GM12878 (cell line): Measurements from ENCODE around the gene NDUFAF5. TPM values are rescaled to one million over a fixed set of nuclear protein-coding genes. Genes with fewer than 3 reads are reported as not detected.

Source experiments
- ATAC-seq: fragments of 200-7000 bp; cut with Tn5 transposase; 3 replicates; pipeline ENCODE4 v1.9.1; 2020; ENCODE audit warnings: mild to moderate bottlenecking, moderate library complexity
- BruUV-seq: library from RNA; stranded (reverse); fragments of 400-500 nt; replicated peaks from 2 replicates; lab custom pipeline; 2021; lab: Mats Ljungman, UMichigan
- CTCF ChIA-PET: fragments of 300-600 bp; sonication (Branson Sonifier 250); formaldehyde crosslinking; extraction: SDS; loops from one replicate; lab custom pipeline; 2021; ENCODE audit warnings: inconsistent platforms; lab: Yijun Ruan, JAX
- POLR2A ChIA-PET: fragments of 350-600 bp; formaldehyde crosslinking; extraction: SDS; loops from one replicate; lab custom pipeline; 2021; ENCODE audit warnings: inconsistent platforms; lab: Charles Lee
- RAD21 ChIA-PET: fragments of 300-600 bp; sonication (Branson Sonifier 250); formaldehyde crosslinking; loops from one replicate; lab custom pipeline; 2023; ENCODE audit warnings: antibody characterized with exemption; ENCODE audit not compliant: unreplicated experiment; lab: Charles Lee
- SMC1A ChIA-PET: fragments of 300-600 bp; sonication (Branson Sonifier 250); formaldehyde crosslinking; loops from one replicate; lab custom pipeline; 2023; ENCODE audit not compliant: unreplicated experiment, uncharacterized antibody; lab: Charles Lee
- DNase-seq: peaks from one replicate; pipeline ENCODE4 v3.0.0-alpha.2; 2011; ENCODE audit warnings: low read depth, low spot score
- FAIRE-seq: peaks from 3 replicates; lab custom pipeline; 2011; peaks lifted over from hg19 to GRCh38; lab: Jason Lieb, UNC
- H2AFZ ChIP-seq: 2 replicates; pipeline ENCODE4 v1.6.0; 2011; ENCODE audit warnings: low read depth, low read length, control low read depth; ENCODE audit not compliant: control insufficient read depth
- H3K27ac ChIP-seq: 2 replicates; pipeline ENCODE4 v1.5.1; 2011; ENCODE audit warnings: control low read depth; ENCODE audit not compliant: control insufficient read depth, insufficient read depth
- H3K27me3 ChIP-seq, 2 experiments: replicated peaks in 1 of 2; 2 replicates each; pipeline versions ENCODE4 v1.6.0 to v1.6.1; 2011; ENCODE audit warnings: low read length in 1 of 2; ENCODE audit not compliant: control insufficient read depth in 2 of 2, insufficient read depth in 2 of 2
- H3K36me3 ChIP-seq, 2 experiments: 2 replicates each; pipeline ENCODE4 v1.5.1; 2011; ENCODE audit warnings: low read length in 1 of 2; ENCODE audit not compliant: control insufficient read depth in 2 of 2, insufficient read depth in 2 of 2
- H3K4me1 ChIP-seq: 2 replicates; pipeline ENCODE4 v1.6.1; 2011; ENCODE audit warnings: mild to moderate bottlenecking, low read length, moderate library complexity, mixed read lengths; ENCODE audit not compliant: control insufficient read depth, insufficient read depth
- H3K4me2 ChIP-seq: 2 replicates; pipeline ENCODE4 v1.6.0; 2011; ENCODE audit warnings: control low read depth; ENCODE audit not compliant: control insufficient read depth, insufficient read depth
- H3K4me3 ChIP-seq: fragments of 200-600 bp; sonication (generic); 2 replicates; pipeline ENCODE4 v1.5.1; 2016
- H3K79me2 ChIP-seq: 2 replicates; pipeline ENCODE4 v1.6.0; 2011; ENCODE audit warnings: low read length; ENCODE audit not compliant: control insufficient read depth, insufficient read depth
- H3K9ac ChIP-seq: 2 replicates; pipeline ENCODE4 v1.8.0; 2011; ENCODE audit warnings: low read length, control low read depth, mixed read lengths; ENCODE audit not compliant: control insufficient read depth, insufficient read depth
- H3K9me3 ChIP-seq: replicated peaks from 3 replicates; pipeline ENCODE4 v1.5.1; 2011; ENCODE audit warnings: mild to moderate bottlenecking, low read length; ENCODE audit not compliant: control insufficient read depth, insufficient read depth
- H4K20me1 ChIP-seq: 2 replicates; pipeline ENCODE4 v1.6.0; 2011; ENCODE audit not compliant: control insufficient read depth, insufficient read depth
- FOXM1 ChIP-seq: IDR thresholded peaks from 2 replicates; pipeline ENCODE4 v1.6.1; 2012; ENCODE audit warnings: low read depth, mild to moderate bottlenecking, inconsistent platforms, low read length, moderate library complexity
- KAT2A ChIP-seq: conservative IDR thresholded peaks from 2 replicates; pipeline ENCODE4 v1.6.1; 2011; ENCODE audit warnings: low read depth, low read length; ENCODE audit not compliant: control insufficient read depth
- RAD51 ChIP-seq: fragments of 450-650 bp; IDR thresholded peaks from 2 replicates; pipeline ENCODE4 v1.6.1; 2016; ENCODE audit warnings: moderate library complexity, mild to moderate bottlenecking, inconsistent platforms
- RB1 ChIP-seq: fragments of 450-650 bp; formaldehyde crosslinking; IDR thresholded peaks from 2 replicates; pipeline ENCODE4 v1.6.1; 2017; ENCODE audit warnings: mild to moderate bottlenecking, borderline replicate concordance
- SMARCA5 ChIP-seq: fragments of 450-650 bp; IDR thresholded peaks from 2 replicates; pipeline ENCODE4 v1.6.1; 2017; ENCODE audit warnings: mild to moderate bottlenecking
- SPI1 ChIP-seq: IDR thresholded peaks from 2 replicates; pipeline ENCODE4 v1.6.1; 2011; ENCODE audit warnings: low read depth, mild to moderate bottlenecking, low read length, moderate library complexity, borderline replicate concordance; ENCODE audit not compliant: insufficient read depth
- WGBS: methylation state at CpG from one replicate; pipeline ENCODE4 v1.1.6; 2016; ENCODE audit warnings: low lambda C conversion rate; ENCODE audit not compliant: insufficient replicate concordance, insufficient coverage; ENCODE audit errors: missing lambda C conversion rate; 5-methylcytosine and 5-hydroxymethylcytosine counted together
- in situ Hi-C: fragments of 300-500 bp; cut with MboI; formaldehyde crosslinking; loops from 9 replicates; pipeline ENCODE4 v1.14.3; 2018; ENCODE audit warnings: mixed read lengths
- intact Hi-C: fragments of 100-400 bp; cut with micrococcal nuclease; formaldehyde crosslinking; loops from one replicate; pipeline ENCODE4 v1.14.2; 2022; ENCODE audit not compliant: unreplicated experiment
- polyA plus RNA-seq, 11 experiments: library from polyadenylated mRNA; depleted of rRNA in 4 of 11; unstranded in 6 of 11; stranded (reverse) in 5 of 11; fragments of >200 nt; fragmentation: Nextera tagmentation in 4 of 11; fragmentation: Illumina TruSeq in 1 of 11; extraction: Ambion mirVana in 4 of 11; extraction: Trizol in 1 of 11; gene quantifications; 1 replicate in 1 of 11; 2 replicates in 10 of 11; pipeline versions ENCODE4 v1.2.1 to v1.2.3, GENCODE V29; 2011 to 2016; ENCODE audit warnings: inconsistent platforms in 2 of 11, missing spikeins in 2 of 11, low read depth in 1 of 11
- total RNA-seq, 4 experiments: library from RNA; depleted of rRNA in 3 of 4; stranded (reverse); fragments of >200 nt in 3 of 4; fragmentation: Illumina TruSeq in 1 of 4; extraction: Trizol in 1 of 4; gene quantifications; 2 replicates each; pipeline versions ENCODE4 v1.2.1 to v1.2.3, GENCODE V29; 2013 to 2021
- TF ChIP-seq, protein P1 (sequence below): fragments of 450-650 bp; IDR thresholded peaks from 2 replicates; pipeline ENCODE4 v1.6.1; 2017; ENCODE audit warnings: mild to moderate bottlenecking, low read depth, inconsistent platforms; ENCODE audit not compliant: poor library complexity, severe bottlenecking
- TF ChIP-seq, protein P2 (sequence below): fragments of 450-650 bp; formaldehyde crosslinking; IDR thresholded peaks from 2 replicates; pipeline ENCODE4 v1.4.0; 2020; ENCODE audit warnings: mild to moderate bottlenecking, moderate library complexity
- TF ChIP-seq, protein P3 (sequence below): IDR thresholded peaks from 2 replicates; pipeline ENCODE4 v1.6.1; 2012; ENCODE audit warnings: low read depth, low read length, improper control_type of control experiment

Gene NDUFAF5
- total and polyA plus RNA-seq, 10 of the 15 experiments (the other 5 are each of a cell fraction or from before 2014, with no cell fraction given): 15.6 to 36.9 (median 28.0) TPM

DNA sequence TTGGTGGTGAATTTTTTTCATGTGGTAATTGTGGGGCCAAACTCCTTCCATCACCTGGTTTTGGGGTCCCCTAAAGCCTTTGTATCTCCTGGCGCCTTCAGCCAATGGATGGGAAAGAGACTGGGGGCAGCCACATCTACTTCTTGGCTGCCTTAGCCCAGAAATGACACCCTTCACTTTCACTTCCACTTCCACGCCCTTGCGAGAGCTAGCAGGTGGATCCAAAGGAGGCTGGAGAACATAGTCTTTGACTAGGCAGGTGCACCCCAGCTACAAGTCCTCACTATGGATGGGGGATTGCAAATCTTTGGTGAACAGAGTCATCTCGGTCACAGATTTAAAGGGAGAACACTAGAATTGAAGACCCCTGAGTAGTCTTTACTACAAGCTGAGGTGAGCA is 70.8 kb downstream of the NDUFAF5 start:
- WGBS: 38% methylated on average over 4 of the region's 4 CpGs
- Histone ChIP-seq H3K9me3 (no peaks in the 10 kb centered on the region), H3K27me3 (no peaks in the 10 kb centered on the region), H3K4me2 (no peak overlapping the region), H2AFZ (no peak overlapping the region), H4K20me1 (no peaks in the 10 kb centered on the region), H3K4me3 (no peak overlapping the region), H3K27ac (no peak overlapping the region), H3K4me1 (no peaks in the 10 kb centered on the region), H3K9ac (no peak overlapping the region), H3K36me3 (no peaks in the 10 kb centered on the region)
- ATAC-seq (peak; percentile 37; the same call in 1 of the 3 replicates), FAIRE-seq (no peak), DNase-seq (no peak)
- ChIA-PET SMC1A (no interaction called here), RAD21 (no interaction called here), CTCF (no interaction called here)
- BruUV-seq: no TSS peak
- intact Hi-C loops: no loop called here
- in situ Hi-C loops: no loop called here
- TF ChIP-seq RB1 (no peak), SPI1 (peak; percentile 29; the same call in 1 of the 2 replicates), FOXM1 (no peak)
- TF ChIP-seq, all 136 proteins: peak for 1
- H3K79me2 ChIP-seq: no peaks in the 10 kb centered on the region
- POLR2A ChIA-PET: no interaction called here

DNA sequence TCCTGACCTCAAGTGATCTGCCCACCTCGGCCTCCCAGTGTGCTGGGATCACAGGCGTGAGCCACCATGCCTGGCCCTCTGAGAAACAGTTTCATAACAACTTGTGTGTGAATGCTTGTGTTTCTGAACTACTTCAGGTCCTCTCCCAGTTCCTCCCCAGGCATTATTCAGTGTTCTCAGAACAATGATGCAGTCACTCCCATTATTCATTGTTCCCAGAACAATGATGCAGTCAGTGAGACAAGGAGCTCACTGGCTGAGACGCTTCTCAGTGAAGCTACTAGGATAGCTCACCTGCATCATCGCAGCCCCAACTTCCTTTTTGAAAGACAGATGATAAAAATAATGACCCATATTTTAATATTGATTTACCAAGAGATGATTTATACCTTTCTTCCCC is 71.5 kb downstream of the NDUFAF5 start:
- POLR2A ChIA-PET: no interaction called here
- WGBS: 18% methylated on average over 4 of the region's 4 CpGs
- TF ChIP-seq KAT2A (no peak), RAD51 (no peak), SMARCA5 (no peak)
- TF ChIP-seq, protein P1, sequence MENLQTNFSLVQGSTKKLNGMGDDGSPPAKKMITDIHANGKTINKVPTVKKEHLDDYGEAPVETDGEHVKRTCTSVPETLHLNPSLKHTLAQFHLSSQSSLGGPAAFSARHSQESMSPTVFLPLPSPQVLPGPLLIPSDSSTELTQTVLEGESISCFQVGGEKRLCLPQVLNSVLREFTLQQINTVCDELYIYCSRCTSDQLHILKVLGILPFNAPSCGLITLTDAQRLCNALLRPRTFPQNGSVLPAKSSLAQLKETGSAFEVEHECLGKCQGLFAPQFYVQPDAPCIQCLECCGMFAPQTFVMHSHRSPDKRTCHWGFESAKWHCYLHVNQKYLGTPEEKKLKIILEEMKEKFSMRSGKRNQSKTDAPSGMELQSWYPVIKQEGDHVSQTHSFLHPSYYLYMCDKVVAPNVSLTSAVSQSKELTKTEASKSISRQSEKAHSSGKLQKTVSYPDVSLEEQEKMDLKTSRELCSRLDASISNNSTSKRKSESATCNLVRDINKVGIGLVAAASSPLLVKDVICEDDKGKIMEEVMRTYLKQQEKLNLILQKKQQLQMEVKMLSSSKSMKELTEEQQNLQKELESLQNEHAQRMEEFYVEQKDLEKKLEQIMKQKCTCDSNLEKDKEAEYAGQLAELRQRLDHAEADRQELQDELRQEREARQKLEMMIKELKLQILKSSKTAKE: no peak
- TF ChIP-seq, protein P2, sequence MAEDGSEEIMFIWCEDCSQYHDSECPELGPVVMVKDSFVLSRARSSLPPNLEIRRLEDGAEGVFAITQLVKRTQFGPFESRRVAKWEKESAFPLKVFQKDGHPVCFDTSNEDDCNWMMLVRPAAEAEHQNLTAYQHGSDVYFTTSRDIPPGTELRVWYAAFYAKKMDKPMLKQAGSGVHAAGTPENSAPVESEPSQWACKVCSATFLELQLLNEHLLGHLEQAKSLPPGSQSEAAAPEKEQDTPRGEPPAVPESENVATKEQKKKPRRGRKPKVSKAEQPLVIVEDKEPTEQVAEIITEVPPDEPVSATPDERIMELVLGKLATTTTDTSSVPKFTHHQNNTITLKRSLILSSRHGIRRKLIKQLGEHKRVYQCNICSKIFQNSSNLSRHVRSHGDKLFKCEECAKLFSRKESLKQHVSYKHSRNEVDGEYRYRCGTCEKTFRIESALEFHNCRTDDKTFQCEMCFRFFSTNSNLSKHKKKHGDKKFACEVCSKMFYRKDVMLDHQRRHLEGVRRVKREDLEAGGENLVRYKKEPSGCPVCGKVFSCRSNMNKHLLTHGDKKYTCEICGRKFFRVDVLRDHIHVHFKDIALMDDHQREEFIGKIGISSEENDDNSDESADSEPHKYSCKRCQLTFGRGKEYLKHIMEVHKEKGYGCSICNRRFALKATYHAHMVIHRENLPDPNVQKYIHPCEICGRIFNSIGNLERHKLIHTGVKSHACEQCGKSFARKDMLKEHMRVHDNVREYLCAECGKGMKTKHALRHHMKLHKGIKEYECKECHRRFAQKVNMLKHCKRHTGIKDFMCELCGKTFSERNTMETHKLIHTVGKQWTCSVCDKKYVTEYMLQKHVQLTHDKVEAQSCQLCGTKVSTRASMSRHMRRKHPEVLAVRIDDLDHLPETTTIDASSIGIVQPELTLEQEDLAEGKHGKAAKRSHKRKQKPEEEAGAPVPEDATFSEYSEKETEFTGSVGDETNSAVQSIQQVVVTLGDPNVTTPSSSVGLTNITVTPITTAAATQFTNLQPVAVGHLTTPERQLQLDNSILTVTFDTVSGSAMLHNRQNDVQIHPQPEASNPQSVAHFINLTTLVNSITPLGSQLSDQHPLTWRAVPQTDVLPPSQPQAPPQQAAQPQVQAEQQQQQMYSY (CRISPR knock-in tag): no peak
- TF ChIP-seq, protein P3, sequence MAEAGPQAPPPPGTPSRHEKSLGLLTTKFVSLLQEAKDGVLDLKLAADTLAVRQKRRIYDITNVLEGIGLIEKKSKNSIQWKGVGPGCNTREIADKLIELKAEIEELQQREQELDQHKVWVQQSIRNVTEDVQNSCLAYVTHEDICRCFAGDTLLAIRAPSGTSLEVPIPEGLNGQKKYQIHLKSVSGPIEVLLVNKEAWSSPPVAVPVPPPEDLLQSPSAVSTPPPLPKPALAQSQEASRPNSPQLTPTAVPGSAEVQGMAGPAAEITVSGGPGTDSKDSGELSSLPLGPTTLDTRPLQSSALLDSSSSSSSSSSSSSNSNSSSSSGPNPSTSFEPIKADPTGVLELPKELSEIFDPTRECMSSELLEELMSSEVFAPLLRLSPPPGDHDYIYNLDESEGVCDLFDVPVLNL: no peak

More for the DNA sequence above, 71.5 kb downstream of the NDUFAF5 start:
- Histone ChIP-seq H4K20me1 (no peaks in the 10 kb centered on the region), H3K27me3 (no peaks in the 10 kb centered on the region), H3K27ac (no peak overlapping the region), H3K4me2 (no peak overlapping the region), H3K9me3 (no peaks in the 10 kb centered on the region), H3K79me2 (no peaks in the 10 kb centered on the region), H3K9ac (no peak overlapping the region), H3K4me3 (no peak overlapping the region), H3K36me3 (no peaks in the 10 kb centered on the region), H2AFZ (no peak overlapping the region), H3K4me1 (no peaks in the 10 kb centered on the region)
- in situ Hi-C loops (no loop called here), intact Hi-C loops (no loop called here)
- ChIA-PET RAD21 (no interaction called here), CTCF (interaction anchor here (0.6 kb wide), 1 partner anchor 10 kb away, joined by 3 read pairs; no protein-coding TSS in a partner anchor), SMC1A (no interaction called here)
- BruUV-seq: no TSS peak
- no peak for ATAC-seq
- no peak for DNase-seq
- FAIRE-seq: no peak
